HepG2 (cell line): ENCODE measurements around the gene PPA2. TPM values are rescaled to one million over a fixed set of nuclear protein-coding genes. Genes with fewer than 3 reads are reported as not detected.
A peak's percentile ranks its signal among the peaks of the same experiment; 100 is the strongest.

Source experiments
- CREM ChIP-seq, 2 experiments: sonication (generic) in 1 of 2; formaldehyde crosslinking in 1 of 2; IDR thresholded peaks; 2 replicates each; pipeline versions ENCODE4 v1.4.0 to v1.6.1; 2016 to 2020; ENCODE audit warnings: antibody characterized with exemption in 1 of 2, mild to moderate bottlenecking in 1 of 2, missing genetic modification reagents in 1 of 2
- ISL2 ChIP-seq: sonication (generic); formaldehyde crosslinking; IDR thresholded peaks from 2 replicates; pipeline ENCODE4 v1.5.0; 2020; ENCODE audit warnings: missing genetic modification reagents
- KLF13 ChIP-seq: sonication (generic); formaldehyde crosslinking; IDR thresholded peaks from 2 replicates; pipeline ENCODE4 v1.4.0; 2020; ENCODE audit warnings: mild to moderate bottlenecking, missing genetic modification reagents
- MYNN ChIP-seq: sonication (generic); formaldehyde crosslinking; IDR thresholded peaks from 2 replicates; pipeline ENCODE4 v1.4.0; 2020; ENCODE audit warnings: mild to moderate bottlenecking, low read depth, missing genetic modification reagents
- SIX4 ChIP-seq: sonication (generic); formaldehyde crosslinking; IDR thresholded peaks from 2 replicates; pipeline ENCODE4 v1.4.0; 2020; ENCODE audit warnings: missing genetic modification reagents
- ZNF30 ChIP-seq: sonication (generic); formaldehyde crosslinking; IDR thresholded peaks from 2 replicates; pipeline ENCODE4 v1.5.0; 2020; ENCODE audit warnings: mild to moderate bottlenecking, missing genetic modification reagents
- ZNF530 ChIP-seq: sonication (generic); formaldehyde crosslinking; IDR thresholded peaks from 2 replicates; pipeline ENCODE4 v1.5.0; 2020; ENCODE audit warnings: low read depth, mild to moderate bottlenecking, missing genetic modification reagents
- ZNF670 ChIP-seq: sonication (generic); formaldehyde crosslinking; IDR thresholded peaks from 2 replicates; pipeline ENCODE4 v1.8.0; 2022; ENCODE audit warnings: mild to moderate bottlenecking, missing genetic modification reagents, borderline replicate concordance
- ZNF761 ChIP-seq: sonication (generic); formaldehyde crosslinking; conservative IDR thresholded peaks from 2 replicates; pipeline ENCODE4 v1.4.0; 2020; ENCODE audit warnings: mild to moderate bottlenecking, missing genetic modification reagents
- ZZZ3 ChIP-seq: sonication (generic); formaldehyde crosslinking; IDR thresholded peaks from 2 replicates; pipeline ENCODE4 v1.4.0; 2020; ENCODE audit warnings: missing genetic modification reagents, mild to moderate bottlenecking, borderline replicate concordance
- polyA plus RNA-seq, 8 experiments: library from polyadenylated mRNA; depleted of rRNA in 3 of 8; stranded (reverse) in 7 of 8; unstranded in 1 of 8; fragments of >200 nt; fragmentation: Illumina TruSeq in 4 of 8; extraction: Trizol in 4 of 8; gene quantifications; 2 replicates each; pipeline versions ENCODE4 v1.2.1 to v1.2.3, GENCODE V29; 2011 to 2016; ENCODE audit warnings: low read depth in 4 of 8, missing spikeins in 1 of 8, mixed read lengths in 1 of 8; ENCODE audit not compliant: insufficient read depth in 1 of 8
- total RNA-seq, 5 experiments: library from RNA; depleted of rRNA; stranded (reverse); fragments of >200 nt; fragmentation: Illumina TruSeq; extraction: Trizol; gene quantifications; 2 replicates each; pipeline ENCODE4 v1.2.3, GENCODE V29; 2016; ENCODE audit warnings: low read depth in 1 of 5
- TF ChIP-seq, protein P1 (sequence below): IDR thresholded peaks from 2 replicates; pipeline ENCODE4 v1.6.1; 2016; ENCODE audit warnings: low read depth, missing genetic modification reagents, missing compliant biosample characterization
- TF ChIP-seq, protein P2 (sequence below): sonication (generic); formaldehyde crosslinking; conservative IDR thresholded peaks from 2 replicates; pipeline ENCODE4 v1.4.0; 2020; ENCODE audit warnings: missing genetic modification reagents
- TF ChIP-seq, protein P3 (sequence below): sonication (generic); formaldehyde crosslinking; IDR thresholded peaks from 2 replicates; pipeline ENCODE4 v1.4.0; 2020; ENCODE audit warnings: low read depth, mild to moderate bottlenecking, missing genetic modification reagents
- TF ChIP-seq, protein P4 (sequence below): sonication (generic); formaldehyde crosslinking; IDR thresholded peaks from 2 replicates; pipeline ENCODE4 v1.8.1; 2023; ENCODE audit warnings: mild to moderate bottlenecking, inconsistent platforms, moderate library complexity, missing genetic modification reagents, borderline replicate concordance
- TF ChIP-seq, protein P5 (sequence below): sonication (generic); formaldehyde crosslinking; IDR thresholded peaks from 2 replicates; pipeline ENCODE4 v1.8.1; 2023; ENCODE audit warnings: mild to moderate bottlenecking, moderate library complexity, missing genetic modification reagents

Gene PPA2
- total and polyA plus RNA-seq, 2 of the 13 experiments (the other 11 are each of a cell fraction or from before 2014, with no cell fraction given), result 44.2 to 70.6 TPM

DNA sequence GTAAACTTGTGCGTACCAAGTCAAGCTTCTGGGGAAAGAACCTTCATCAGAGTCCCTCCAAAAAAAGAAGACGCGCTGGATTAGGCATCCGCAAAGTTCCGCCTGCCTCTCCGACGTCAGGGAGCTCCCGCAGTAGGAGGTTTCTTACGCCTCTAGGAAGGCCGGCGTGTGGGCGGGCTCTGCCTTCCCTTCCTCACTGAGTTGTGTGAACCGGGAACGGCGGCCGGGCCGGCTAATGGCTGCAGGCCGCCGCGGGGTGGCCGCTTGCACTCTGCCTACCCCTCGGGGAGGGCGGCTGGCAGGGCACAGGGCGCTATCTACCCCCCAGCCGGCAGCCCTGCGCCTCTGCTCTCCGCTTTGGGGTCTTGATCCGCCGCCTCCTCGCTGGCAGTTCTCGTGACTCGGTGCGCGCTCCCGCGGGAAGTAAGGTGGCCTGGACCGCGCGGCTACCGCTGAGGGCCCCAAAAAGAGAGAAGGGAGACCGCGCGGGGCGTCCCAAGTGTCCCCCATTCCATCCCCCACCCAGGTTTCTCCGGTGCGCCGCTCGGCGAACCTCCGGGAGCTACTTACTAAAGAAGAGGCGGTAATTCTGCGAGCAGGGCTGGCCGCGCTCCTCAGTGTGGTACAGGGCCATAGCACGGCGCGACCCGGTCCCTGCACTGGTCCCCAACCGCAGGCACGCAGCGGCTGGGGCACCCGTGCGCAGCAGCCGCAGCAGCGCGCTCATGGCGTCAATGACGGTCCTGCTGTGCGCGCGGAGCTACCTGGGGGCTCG, at the start of gene PPA2 (continued):
- TF ChIP-seq, protein P1, sequence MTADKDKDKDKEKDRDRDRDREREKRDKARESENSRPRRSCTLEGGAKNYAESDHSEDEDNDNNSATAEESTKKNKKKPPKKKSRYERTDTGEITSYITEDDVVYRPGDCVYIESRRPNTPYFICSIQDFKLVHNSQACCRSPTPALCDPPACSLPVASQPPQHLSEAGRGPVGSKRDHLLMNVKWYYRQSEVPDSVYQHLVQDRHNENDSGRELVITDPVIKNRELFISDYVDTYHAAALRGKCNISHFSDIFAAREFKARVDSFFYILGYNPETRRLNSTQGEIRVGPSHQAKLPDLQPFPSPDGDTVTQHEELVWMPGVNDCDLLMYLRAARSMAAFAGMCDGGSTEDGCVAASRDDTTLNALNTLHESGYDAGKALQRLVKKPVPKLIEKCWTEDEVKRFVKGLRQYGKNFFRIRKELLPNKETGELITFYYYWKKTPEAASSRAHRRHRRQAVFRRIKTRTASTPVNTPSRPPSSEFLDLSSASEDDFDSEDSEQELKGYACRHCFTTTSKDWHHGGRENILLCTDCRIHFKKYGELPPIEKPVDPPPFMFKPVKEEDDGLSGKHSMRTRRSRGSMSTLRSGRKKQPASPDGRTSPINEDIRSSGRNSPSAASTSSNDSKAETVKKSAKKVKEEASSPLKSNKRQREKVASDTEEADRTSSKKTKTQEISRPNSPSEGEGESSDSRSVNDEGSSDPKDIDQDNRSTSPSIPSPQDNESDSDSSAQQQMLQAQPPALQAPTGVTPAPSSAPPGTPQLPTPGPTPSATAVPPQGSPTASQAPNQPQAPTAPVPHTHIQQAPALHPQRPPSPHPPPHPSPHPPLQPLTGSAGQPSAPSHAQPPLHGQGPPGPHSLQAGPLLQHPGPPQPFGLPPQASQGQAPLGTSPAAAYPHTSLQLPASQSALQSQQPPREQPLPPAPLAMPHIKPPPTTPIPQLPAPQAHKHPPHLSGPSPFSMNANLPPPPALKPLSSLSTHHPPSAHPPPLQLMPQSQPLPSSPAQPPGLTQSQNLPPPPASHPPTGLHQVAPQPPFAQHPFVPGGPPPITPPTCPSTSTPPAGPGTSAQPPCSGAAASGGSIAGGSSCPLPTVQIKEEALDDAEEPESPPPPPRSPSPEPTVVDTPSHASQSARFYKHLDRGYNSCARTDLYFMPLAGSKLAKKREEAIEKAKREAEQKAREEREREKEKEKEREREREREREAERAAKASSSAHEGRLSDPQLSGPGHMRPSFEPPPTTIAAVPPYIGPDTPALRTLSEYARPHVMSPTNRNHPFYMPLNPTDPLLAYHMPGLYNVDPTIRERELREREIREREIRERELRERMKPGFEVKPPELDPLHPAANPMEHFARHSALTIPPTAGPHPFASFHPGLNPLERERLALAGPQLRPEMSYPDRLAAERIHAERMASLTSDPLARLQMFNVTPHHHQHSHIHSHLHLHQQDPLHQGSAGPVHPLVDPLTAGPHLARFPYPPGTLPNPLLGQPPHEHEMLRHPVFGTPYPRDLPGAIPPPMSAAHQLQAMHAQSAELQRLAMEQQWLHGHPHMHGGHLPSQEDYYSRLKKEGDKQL (CRISPR knock-in tag), result no peak
- no peak for TF ChIP-seq SIX4 (CRISPR knock-in tag)
- peak; percentile 29 for TF ChIP-seq CREM (IDR thresholded peaks at IDR 0.05)
- TF ChIP-seq CREM (CRISPR knock-in tag; IDR thresholded peaks at IDR 0.05), result no peak
- TF ChIP-seq ZNF530 (CRISPR knock-in tag), result no peak
- no peak for TF ChIP-seq ZNF30 (CRISPR knock-in tag)
- TF ChIP-seq ISL2 (CRISPR knock-in tag), result peak; percentile 82
- TF ChIP-seq, protein P2, sequence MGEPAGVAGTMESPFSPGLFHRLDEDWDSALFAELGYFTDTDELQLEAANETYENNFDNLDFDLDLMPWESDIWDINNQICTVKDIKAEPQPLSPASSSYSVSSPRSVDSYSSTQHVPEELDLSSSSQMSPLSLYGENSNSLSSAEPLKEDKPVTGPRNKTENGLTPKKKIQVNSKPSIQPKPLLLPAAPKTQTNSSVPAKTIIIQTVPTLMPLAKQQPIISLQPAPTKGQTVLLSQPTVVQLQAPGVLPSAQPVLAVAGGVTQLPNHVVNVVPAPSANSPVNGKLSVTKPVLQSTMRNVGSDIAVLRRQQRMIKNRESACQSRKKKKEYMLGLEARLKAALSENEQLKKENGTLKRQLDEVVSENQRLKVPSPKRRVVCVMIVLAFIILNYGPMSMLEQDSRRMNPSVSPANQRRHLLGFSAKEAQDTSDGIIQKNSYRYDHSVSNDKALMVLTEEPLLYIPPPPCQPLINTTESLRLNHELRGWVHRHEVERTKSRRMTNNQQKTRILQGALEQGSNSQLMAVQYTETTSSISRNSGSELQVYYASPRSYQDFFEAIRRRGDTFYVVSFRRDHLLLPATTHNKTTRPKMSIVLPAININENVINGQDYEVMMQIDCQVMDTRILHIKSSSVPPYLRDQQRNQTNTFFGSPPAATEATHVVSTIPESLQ (CRISPR knock-in tag), result no peak
- TF ChIP-seq ZNF761 (CRISPR knock-in tag), result no peak; the same call in 1 of the 2 replicates
- no peak for TF ChIP-seq MYNN
- TF ChIP-seq, protein P3, sequence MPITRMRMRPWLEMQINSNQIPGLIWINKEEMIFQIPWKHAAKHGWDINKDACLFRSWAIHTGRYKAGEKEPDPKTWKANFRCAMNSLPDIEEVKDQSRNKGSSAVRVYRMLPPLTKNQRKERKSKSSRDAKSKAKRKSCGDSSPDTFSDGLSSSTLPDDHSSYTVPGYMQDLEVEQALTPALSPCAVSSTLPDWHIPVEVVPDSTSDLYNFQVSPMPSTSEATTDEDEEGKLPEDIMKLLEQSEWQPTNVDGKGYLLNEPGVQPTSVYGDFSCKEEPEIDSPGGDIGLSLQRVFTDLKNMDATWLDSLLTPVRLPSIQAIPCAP (CRISPR knock-in tag), result no peak
- TF ChIP-seq ZNF670 (CRISPR knock-in tag), result peak; percentile 89; the same call in 1 of the 2 replicates
- TF ChIP-seq, protein P4, sequence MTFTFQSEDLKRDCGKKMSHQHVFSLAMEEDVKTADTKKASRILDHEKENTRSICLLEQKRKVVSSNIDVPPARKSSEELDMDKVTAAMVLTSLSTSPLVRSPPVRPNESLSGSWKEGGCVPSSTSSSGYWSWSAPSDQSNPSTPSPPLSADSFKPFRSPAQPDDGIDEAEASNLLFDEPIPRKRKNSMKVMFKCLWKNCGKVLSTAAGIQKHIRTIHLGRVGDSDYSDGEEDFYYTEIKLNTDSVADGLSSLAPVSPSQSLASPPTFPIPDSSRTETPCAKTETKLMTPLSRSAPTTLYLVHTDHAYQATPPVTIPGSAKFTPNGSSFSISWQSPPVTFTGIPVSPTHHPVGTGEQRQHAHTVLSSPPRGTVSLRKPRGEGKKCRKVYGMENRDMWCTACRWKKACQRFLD (CRISPR knock-in tag), result peak; percentile 34; the same call in 1 of the 2 replicates
- TF ChIP-seq ZZZ3, result 0 out of 2 replicates have a peak, but pooled peaks have one; percentile 30
- TF ChIP-seq, protein P5, sequence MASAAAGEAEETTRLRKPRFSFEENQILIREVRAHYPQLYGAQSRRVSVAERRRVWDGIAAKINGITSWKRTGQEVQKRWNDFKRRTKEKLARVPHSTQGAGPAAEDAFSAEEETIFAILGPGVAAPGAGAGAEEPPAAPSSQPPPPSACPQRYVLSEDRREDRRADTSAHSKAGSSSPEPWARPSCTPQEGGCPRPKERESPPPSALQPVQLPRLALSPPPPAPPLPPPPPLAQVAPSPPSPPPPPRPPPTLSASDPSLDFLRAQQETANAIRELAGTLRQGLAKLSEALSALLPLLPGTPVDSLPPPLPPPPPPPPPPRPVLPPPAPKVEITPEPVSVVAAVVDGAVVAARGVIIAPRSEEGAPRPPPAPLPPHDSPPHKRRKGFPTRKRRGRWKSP (CRISPR knock-in tag), result peak; percentile 97
- TF ChIP-seq KLF13, result no peak
